ENCODE data around the gene SLC25A30.
"Not testable (repeated sequence)": the region's sequence is repeated elsewhere in the genome, so short reads cannot be mapped to it uniquely, and the experiment has no call there.

SLC25A30 gene

GRCh38 chr13:45362939-45363338, 55.2 kb downstream of the SLC25A30 start:
- DNase-seq: no peak

GRCh38 chr13:45361596-45362206, 56.5 kb downstream of the SLC25A30 start:
- DNase-seq: no peak

- no peak for DNase-seq
Observed at GRCh38 chr13:45356966-45357672, 61.1 kb downstream of the SLC25A30 start.

GRCh38 chr13:45353895-45354294, 64.3 kb downstream of the SLC25A30 start:
- no peak for DNase-seq

GRCh38 chr13:45352031-45352430, 66.1 kb downstream of the SLC25A30 start:
- DNase-seq: no peak

- DNase-seq: no peak
Observed at GRCh38 chr13:45350152-45350551, 68.0 kb downstream of the SLC25A30 start.

GRCh38 chr13:45349438-45349837, 68.7 kb downstream of the SLC25A30 start:
- DNase-seq: no peak

- DNase-seq: not testable (repeated sequence)
Observed at GRCh38 chr13:45344064-45344463, 74.1 kb downstream of the SLC25A30 start.

Measured in NCI-H1105 (cell line).